Stimulated activated naive CD4-positive, alpha-beta T cell (primary cell): ENCODE measurements around the gene LTBP1.
"Not testable (repeated sequence)": the region's sequence is repeated elsewhere in the genome, so short reads cannot be mapped to it uniquely, and the experiment has no call there.

Experiments used
- DNase-seq, 6 experiments: peaks; one replicate each; lab custom pipeline; 2025; lab: John Stamatoyannopoulos, UW

The LTBP1 gene

DNA sequence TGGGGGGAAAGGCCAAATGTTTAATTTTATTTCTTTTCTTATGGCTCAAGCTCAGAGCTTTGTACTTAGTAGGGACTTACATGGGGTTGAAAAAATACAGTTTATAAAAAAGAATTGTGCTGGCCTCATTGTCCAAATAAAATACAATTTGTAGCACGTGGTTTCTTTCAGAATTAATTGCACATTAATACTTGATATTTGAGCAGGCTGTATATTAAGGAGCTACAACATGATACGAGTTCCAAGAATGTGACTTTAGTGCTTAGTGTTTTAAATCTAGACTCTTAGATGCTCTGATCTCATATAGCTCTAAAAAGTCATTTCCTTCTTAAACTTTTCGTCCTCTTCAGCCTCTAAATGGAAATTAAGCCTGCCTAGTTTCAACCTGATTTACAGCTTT is 483.3 kb downstream of the LTBP1 start:
- DNase-seq, result no peak

DNA sequence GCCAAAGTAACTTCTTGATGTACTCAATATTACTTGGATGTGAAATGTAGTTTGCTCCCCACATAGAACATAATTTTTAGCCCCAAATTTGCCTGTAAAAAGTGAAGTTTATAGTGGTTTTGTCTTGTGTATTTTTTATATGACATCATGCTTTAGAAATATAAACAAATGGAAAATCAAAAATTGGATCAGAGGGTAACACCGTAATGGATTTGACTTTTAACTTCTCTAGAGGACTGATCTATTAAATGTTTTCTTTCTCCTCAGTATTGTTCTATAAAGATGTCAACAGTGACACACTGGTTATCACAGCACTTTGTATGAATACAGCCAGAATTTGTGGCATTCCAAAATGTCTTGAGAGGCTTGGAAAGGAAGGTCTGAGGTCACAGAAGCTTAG is 484.1 kb downstream of the LTBP1 start:
- no peak for DNase-seq

DNA sequence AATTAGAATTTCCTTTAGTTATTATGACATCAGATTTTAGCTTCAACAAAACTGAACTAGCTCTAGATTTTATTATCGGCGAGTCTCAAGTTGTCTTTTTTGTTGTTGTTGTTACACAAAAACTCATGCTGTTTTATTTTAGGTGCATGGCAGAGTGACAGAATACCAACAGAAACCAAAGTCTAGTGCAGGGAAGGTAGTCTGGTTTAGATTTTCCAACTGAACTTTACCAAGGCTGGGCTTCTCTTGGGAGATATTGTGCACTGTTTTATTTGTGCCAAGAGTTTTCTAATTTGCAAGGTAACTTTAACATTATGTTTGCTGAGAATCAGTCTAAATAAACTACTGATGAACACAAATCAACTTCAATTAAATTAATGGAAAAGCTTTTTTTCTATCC is 486.1 kb downstream of the LTBP1 start:
- no peak for DNase-seq

DNA sequence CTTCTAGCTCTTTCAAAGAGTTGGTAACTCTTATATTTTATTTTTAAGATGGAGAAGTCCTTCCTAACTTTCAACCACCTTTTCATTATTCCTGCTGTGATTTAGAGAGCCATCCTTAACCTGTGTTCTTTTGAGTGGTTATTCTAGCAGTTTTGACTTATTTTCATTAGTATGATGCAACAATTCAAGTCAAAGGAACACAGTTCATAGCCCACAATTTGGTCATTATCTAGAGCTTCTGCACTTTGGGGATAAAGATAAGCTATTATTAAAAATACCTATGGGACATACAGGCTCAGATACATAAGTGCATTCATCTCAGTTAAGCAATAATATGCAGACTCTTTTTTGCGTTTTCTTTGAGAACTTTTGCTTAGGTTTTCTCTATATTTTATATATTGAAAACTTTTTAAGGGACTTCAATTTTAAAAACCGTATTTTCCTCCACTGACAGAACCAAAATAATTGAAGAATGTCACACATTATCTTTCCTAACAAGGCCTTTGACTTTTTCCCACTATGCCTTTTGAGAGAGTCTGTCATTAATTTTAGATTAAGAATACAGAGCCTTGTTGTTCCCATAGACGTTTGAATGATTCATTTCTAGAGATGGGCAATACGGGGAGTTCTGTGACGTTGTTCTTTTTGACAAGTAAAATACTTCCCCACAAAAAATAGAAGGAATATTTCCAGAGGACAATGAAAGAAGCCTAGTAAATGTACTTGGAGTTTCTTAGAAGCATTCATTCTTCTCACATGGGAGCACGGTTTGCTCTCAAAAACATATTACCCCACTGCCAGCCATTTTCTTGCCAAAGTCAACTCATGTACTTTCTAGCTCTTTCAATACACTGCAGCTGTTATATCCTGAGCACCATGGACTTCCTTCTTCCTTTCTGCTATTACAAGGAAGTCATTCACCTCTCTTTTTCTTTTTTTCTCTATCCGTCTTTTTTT is 486.8 kb downstream of the LTBP1 start:
- DNase-seq, result no peak

DNA sequence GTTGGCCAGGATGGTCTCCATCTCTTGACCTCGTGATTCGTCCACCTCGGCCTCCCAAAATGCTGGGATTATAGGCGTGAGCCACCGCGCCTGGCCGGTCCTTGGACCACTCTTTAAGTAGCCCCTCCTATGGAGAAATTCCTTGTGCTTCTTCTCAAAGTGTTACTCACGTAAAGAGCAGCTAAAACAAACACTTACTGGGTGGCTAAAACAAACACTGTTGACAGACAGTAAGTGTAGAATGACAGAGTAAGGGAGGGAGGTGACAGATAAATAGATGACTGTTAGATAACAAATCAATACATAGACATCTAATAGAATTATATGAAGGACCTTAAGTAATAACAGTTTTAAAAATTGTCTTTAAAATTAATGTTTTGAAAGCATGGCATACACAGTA is 488.8 kb downstream of the LTBP1 start:
- no peak for DNase-seq

DNA sequence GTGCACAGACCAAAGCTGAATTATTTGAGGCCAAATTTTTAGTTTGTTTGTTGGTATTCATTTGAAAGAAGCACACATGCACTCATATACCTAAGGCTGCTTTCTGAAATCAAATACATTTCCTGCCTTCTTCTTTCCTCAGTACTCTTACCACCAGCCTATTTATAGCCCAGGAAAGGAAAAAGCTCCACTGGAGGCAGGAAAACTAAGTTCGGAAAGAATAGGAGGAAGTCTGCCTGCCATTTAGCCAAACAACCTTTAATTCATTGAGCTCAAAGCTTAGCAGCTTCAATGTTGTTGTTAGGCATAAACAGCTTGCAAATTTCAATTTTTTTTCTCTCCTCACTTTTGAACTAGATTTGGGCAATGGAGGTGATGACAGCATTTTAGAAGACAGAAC is 489.3 kb downstream of the LTBP1 start:
- DNase-seq, result no peak

DNA sequence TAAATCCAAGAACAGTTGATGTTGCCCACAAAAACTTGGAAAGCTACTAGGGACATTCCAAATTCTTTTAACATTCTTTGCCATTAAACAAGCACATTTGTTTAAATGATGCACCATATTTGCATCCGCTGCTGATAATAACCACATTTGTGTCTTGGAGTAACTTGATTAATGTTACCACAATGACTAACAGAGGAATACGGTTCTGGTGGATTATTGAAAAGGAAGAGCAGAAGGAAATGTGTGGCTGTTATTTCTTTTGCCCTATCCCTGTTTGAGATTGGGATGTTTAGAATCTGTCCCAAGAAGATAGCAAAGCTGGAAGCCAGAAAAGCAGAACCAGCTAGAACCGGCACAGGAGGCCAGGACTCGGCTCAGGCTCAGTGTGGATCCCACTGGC is 490.5 kb downstream of the LTBP1 start:
- no peak for DNase-seq

DNA sequence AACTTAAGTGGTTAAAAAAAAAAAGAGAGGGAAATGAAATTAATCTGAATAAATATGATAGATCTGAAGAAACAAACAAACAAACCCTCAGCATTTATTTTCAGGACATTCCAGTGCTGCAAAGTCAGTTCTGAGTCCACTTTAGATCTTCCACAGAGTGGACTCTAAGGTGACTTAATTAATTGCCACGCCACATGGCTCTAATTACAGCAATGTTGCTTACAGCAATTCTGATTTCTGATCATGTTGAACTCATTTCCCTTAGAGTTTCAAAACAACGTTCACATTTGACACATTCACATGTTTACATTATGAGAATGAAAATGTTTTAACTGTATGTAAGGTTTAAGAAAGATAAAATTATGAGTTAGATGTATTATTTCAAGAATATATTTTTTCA is 491.1 kb downstream of the LTBP1 start:
- no peak for DNase-seq

DNA sequence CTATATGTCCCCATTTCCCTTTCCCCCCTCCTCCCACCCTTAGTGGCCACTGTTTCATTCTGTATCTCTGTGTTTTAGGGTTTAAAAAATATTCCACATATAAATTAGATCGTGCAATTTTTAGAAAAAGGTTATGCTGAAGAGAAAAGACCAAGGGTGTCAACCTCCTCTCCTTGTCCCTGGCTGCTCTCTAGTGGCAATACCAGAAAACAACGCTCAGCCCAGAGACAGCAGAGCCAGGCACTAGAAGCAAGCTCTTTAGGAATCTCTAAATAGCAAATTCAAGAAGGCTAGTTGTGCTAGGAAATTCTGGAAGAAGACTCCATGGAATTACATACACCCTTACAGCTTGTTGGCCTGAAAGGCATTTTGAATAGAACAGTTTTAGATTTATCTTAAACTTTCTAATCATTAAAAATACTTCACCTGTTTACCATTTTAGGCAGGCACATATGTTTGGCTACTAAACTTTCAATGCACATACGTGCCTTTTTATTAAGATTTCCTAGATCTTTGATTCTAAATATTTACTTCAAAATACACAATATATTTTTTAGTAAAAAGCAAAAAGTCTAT is 494.6 kb downstream of the LTBP1 start:
- peak in 1 of 6 experiments; percentile 4 for DNase-seq

DNA sequence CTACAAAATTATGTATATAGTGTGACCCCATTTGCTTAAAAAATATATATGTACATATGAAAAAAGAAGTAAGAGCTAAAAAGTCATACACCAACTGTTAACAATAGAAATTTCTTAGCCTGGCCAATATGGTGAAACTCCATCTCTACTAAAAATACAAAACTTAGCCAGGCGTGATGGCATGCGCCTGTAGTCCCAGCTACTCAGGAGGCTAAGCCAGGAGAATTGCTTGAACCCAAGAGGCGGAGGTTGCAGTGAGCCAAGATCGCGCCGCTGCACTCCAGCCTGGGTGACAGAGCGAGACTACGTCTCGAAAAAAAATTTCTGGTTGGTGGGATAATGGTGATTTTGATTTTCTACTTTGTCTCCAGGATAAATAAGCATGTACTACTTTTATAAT is 495.3 kb downstream of the LTBP1 start:
- not testable (repeated sequence) for DNase-seq

DNA sequence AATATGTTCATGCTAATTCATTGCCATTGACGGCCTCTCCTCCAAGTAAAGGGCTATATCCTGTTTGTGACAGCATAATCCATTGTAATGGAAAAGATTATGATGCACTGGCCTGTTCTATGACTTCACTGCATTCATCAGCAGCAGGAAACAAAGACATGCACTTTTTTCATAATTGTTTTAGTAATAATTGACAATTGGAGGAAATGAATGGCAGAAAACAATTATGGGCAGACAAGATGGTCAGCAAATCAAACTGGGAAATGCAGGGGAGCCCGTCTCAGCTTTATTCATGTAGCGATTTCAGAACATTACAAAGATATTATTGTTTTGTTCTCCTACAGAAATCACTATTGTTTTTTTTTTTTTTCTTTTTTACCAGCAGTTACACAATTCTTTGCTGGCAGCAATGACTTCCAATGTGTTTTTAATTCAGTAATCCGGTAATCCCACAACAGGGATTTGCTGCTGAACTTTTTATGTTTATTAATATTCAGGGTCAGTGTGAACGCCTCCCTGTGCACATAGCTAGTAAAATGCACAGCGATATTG is 495.9 kb downstream of the LTBP1 start:
- DNase-seq, result no peak

DNA sequence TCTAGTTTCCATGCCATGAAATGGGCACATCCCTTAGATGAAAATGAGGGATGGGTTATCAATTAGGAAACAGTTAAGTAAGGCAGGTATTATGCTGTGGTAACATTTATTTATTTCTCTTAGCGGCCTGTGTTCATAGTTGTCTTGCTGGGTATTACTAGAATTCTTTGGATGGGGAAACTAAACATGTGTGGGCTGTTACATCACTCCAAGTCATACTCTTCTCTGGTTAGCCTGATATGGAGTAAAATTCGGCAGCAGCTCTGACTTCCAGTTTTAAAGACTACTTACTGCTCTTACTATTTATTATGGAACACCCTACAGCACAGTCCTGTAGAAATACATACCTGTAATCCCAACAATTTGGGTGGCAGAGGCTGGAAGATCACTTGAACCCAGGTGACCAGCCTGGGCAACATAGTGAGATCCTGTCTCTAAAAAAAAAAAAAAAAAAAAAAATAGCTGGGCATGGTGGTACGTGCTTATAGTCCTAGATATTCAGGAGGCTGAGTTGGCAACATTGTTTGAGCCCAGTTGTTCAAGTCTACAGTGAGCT is 496.6 kb downstream of the LTBP1 start:
- DNase-seq, result no peak

DNA sequence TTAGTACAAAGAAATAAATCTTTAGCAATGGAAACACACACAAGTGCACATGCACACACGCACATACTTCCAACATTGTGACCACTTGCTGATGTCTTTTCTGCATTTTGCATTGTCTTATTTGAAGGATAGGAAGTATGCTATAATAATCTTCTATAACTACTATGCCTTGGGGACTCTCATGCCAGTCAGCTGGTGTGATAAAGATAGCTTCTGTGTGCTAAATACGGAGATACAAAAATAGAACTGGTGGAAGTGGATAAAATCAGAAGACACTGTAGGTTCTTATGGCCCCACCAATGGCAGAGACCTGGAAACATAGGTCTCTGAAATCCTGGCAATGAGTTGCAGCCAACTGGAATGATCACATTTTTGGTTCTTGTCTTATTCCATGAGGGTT is 498.2 kb downstream of the LTBP1 start:
- DNase-seq, result no peak

DNA sequence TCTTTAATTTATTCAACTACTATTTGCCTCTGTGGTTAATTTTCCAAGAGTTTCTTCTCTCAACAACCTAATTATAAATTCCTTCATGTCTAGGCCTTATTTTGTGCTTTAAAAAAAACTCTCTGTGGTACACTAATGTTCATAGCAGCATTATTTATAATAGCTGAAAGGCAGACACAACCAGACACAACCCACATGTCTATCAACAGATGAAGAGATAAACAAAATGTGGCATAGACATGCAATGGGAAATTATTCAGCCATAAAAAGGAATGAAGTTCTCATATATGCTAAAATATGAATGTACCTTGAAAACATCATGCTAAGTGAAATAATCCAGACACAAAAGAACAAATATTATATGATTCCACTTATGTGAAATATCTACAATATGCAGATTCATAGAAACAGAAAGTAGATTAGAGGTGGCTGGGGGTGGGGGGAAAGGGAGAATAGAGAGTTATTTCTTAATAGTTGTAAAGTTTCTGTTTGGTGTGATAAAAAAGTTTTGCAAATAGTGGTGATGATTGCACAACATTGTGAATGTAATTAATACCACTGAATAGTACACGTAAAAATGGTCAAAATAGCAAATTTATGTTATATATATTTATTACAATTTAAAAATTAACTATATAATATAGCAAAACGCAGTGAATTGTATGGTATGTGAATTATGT is 501.6 kb downstream of the LTBP1 start:
- DNase-seq, result no peak
